ENCODE measurements around the gene DNAH17.

The DNAH17 gene

DNA sequence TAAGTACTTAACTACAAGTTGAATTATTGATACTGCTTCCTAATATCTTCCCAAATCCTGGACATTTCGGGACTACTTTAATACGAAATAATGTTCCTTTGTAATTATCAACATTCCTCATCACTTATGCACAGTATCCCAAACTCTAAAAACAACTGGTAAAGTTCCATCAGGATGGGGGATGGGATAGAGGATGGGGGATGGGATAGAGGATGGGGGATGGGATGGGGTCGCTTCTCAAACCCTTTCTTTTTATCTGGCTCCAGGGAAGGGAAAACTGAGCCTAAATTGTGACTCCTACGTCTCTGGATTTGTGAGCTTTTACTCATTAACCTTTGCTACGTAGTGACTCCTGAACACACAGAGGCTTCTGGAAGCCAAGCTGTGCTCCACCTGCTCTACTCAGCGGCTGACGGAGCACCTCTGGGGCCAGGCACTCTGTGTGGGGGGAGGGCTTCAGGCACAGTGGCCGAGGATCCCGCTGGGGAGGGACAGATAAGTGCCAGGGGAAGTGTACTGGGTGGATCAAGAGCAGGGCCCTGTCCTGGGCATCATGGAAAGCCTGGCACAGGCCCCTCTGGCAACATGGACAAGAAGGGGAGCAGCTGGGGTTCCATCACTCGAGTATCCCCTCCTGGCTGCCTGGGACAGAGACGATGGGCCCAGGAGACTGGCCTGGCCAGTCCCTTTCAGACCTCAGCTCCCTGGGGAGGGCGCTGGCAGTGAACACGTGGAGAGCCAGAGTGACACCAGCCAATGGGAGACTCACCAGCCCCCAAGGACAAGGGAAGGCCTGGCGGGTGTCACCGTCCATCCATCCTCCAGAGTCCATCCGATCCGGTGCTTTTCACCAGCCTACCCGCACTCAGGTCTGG lies 142.5 kb downstream of the DNAH17 start:
- in situ Hi-C loops (cut with HindIII; ENCODE audit: low pct_ligation_motif_present, low pct_unique_long_range_greater_than_20kb, low sequenced_read_pairs) = no loop called here
- DNase-seq = no peak

DNA sequence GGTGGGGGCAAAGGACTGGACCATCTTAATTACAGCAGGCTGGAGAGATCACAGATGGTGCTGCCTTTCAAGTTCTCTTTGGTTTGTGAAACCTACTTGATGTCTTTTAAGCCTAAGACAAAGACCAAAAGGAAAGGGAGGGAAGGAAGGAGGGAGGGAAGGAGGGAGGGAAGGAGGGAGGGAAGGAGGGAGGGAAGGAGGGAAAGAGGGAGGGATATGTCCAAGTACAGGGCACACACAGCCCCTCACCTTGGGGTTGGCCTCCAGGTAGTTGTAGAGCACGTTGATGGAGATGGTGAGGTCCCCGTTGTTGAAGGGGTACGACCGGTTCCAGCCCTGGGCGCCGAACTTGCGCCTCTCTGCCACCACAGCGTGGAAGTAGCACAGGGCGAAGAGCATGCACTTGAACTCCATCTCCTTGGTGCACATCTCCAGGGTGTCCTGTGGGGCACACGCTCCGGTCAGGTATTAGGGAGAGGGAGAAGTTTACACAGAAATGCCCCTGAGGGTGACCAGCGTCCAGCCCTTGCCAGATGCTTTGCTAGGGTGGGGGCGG lies 143.3 kb downstream of the DNAH17 start:
- in situ Hi-C loops (cut with HindIII; ENCODE audit: low pct_ligation_motif_present, low pct_unique_long_range_greater_than_20kb, low sequenced_read_pairs) = no loop called here
- no peak for DNase-seq

DNA sequence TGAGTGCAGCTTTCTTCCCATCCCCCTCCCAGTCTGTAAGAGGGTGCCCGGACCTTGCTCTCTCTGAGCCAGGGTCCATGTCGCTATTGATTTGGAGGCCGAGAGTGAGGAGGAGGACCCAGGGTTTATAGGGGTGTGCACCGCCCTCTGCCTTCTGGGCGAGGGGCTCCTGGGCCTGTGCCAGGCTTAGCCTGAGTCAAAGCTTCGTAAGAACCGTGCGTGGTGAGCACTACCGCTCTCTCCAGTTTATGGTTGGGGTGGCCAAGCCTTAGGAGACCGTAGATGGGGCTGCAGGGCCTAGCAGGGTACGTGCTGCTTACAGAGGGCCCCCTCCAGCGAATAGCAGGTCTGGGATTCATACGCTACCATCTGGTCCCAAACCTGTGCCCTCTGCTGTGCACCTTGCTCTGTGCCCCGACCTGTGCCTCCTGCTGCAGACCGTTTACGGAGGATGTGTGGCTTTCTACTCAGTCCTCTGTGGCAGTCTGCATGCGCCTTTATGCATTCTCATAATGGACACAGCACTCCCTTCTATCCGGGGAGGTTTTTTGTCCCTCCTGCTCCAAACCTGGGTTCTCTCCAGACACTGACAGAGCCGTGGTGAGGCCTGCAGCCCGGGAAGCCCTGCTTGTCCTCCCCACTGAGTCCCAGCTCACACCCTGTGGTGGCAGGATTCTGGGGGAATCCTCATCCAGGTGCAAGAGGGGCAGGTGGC lies 144.0 kb downstream of the DNAH17 start:
- DNase-seq = no peak
- in situ Hi-C loops (cut with HindIII; ENCODE audit: low pct_ligation_motif_present, low pct_unique_long_range_greater_than_20kb, low sequenced_read_pairs) = no loop called here

DNA sequence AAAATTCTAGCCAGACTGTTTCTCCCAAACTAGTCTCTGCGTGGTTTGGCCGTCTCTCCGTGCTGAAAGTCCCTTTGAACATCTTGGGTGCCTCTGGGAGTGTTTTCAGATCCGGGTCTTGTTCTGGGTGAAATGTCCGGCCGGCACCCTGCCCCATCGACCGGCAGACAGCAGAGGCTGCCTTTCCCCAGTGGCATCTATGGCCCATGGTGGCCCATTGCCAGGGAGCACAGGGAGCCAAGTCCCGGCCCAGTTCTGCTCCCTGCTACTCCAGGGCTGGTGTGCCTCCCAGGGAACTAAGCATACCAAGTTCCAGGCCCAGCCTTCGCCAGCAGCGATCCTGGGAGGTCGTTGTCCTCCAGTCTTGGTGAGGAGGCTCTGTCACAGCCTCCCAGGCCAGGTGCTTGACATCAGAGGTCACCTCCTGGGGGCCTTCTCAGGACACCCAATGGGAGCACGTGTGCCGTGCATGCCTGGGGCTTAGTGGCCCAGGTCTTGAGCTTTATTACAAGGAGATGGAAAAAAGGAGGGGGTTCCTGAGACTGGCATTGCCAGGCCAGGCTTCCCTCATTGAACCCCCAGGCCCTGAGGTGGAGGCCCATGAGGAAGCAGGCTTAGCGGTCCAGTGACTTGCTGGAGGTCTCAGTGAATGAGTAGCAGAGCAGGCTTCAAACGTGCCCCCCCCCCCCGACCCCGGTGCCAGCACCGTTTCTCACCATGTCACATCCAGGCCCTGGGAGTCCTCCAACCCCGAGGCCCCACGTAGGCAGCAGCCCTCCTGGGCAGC lies 144.8 kb downstream of the DNAH17 start:
- DNase-seq = no peak

DNA sequence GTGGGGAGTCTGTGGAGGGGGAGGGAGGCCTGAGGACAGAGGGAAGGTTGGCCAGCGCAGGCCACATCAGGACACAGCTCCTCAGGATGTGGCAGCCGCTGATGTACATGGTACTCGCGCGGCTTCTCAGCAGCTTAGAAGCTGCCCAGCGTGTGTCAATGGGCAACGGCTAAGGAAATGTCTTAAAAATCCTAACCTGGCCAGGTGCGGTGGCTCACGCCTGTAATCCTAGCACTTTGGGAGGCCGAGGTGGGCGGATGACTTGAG lies 145.6 kb downstream of the DNAH17 start:
- DNase-seq = no peak
- in situ Hi-C loops (cut with HindIII; ENCODE audit: low pct_ligation_motif_present, low pct_unique_long_range_greater_than_20kb, low sequenced_read_pairs) = no loop called here

More for the DNA sequence above, 144.8 kb downstream of the DNAH17 start:
- in situ Hi-C loops (cut with HindIII; ENCODE audit: low pct_ligation_motif_present, low pct_unique_long_range_greater_than_20kb, low sequenced_read_pairs) = no loop called here

DNA sequence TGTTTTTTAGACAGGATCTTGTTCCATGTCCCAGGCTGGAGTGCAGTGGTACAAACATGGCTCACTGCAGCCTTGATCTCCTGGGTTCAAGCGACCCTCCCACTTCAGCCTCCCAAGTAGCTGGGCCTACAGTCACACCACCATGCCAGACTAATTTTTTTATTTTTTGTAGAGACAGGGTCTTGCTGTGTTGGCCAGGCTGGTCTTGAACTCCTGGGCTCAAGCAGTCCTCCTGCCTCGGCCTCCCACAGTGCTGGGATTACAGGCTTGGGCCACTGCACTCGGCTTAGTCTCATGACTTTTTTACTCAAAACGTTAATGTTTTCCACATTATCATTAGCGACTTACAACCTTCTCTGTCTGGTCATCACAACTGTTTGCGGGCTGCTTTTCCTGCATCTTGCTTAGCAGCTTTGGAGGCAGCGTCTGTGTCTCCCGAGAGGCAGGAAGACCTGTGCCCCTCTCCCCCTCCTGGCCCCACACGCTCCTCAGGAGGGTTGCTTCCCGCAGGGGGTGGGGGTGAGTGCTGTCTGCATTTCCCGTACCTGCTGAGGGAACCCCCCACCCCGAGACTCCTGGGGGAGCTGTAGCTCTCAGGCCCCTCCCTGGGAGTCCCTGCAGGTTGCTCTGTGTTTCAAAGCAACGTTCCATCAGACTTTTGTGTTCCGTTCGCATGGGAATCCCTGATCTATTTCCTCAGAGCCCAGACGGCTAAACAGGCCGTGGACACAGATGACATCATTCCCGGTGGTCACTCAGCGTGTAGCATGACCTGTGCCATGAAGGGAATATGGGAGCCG lies 146.1 kb downstream of the DNAH17 start:
- no peak for DNase-seq
- in situ Hi-C loops (cut with HindIII; ENCODE audit: low pct_ligation_motif_present, low pct_unique_long_range_greater_than_20kb, low sequenced_read_pairs) = no loop called here

DNA sequence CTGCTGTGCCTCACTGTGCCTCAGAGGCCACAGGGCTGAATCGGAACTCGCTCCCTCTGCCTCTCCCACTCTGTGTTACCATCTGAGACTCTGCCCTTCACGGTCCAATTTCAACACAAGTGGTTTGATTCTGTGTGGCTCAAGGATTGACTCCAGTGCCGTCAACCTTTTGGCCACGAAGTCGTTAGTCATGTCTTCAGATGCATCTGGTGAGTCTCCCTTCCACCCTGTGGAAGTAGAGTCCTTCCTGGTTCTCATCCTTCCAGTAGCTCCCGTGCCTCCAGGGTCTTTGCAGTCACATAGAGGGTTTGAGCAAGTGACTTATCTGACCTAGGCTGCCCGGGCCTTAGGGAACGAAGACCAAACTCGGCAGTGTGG lies 147.6 kb downstream of the DNAH17 start:
- in situ Hi-C loops (cut with HindIII; ENCODE audit: low pct_ligation_motif_present, low pct_unique_long_range_greater_than_20kb, low sequenced_read_pairs) = no loop called here
- no peak for DNase-seq

DNA sequence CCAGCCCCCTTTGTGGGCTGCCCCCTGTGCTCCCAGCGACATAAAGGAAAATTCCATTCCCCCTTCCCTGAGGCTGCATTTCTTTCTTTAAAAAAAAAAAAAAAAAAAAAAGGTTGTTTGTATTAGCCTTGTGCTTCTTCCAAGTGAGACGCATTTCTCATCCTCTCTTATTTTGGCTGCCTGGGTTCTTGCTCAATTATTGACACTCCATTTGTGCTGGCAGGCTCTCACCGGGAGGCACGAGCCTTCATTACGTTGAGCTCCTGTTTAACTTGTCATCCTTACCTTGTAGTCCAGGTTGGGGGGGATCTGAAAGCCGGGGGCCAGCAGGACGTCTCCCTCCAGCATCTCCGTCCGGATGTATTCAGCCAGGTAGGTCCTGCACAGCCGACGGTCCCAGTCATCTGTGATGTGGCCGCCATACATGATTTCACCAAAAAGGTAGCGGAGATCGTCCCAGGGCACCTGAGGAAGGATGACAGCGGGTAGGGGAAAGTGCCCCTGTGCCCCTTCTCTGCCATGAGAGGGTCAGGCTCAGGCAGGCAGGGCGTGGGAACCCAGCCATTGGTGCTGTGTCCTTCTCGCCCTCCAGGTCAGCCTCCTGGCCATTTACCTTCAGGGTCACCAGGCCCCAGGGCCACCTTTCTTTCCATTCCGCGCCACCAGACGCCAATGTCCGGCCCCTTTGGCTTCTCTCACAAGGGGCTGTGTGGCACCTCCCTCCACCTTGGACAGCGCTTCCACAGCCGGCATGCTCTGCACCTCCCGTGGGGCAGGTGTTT lies 148.2 kb downstream of the DNAH17 start:
- no peak for DNase-seq
- in situ Hi-C loops (cut with HindIII; ENCODE audit: low pct_ligation_motif_present, low pct_unique_long_range_greater_than_20kb, low sequenced_read_pairs) = no loop called here

DNA sequence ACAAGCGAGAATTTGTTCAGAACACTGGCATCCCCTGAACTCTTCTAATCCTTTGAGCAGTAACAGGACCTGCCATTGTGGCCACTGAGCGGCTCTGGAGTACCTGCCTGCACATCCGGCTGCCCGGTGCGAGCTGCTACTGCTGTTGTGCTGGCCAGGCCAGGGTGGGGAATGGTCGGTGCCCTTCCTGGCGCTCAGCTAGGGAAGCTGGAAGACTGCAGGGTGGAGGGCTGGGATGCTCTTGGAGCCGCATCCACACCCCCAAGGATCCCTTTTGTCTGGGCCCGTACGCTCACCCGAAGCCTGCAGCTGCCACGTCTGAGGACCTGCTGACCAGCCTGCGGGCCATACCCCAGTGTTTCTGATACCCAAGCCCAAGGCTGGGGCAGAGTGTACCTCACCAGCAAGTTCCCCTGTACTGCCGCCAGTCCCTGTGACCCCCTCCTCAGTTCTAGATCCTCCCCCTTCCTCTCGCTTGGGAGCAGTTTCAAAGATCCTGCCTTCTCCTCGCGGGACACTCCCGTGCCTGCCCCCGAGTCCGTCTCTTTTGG lies 149.1 kb downstream of the DNAH17 start:
- in situ Hi-C loops (cut with HindIII; ENCODE audit: low pct_ligation_motif_present, low pct_unique_long_range_greater_than_20kb, low sequenced_read_pairs) = no loop called here
- DNase-seq = no peak

DNA sequence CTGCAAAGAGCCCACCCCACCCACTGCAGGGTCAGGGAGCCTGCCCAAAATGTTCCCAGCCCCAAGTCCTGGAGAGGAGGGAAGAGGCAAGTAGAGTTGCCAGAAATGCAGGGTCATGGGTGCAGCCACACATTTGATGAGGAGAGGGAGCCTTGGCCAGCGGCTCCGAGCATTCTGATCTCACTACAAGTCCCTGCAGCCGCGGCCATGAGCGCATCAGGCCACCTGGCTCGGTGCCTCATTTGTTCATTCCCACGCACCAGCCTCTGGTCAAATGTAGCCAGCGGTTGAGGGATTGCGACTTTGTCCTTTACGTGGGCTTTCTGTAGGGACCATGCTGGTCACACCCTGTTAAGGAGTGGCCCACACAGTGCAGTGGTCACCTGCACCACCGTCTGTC lies 150.1 kb downstream of the DNAH17 start:
- in situ Hi-C loops (cut with HindIII; ENCODE audit: low pct_ligation_motif_present, low pct_unique_long_range_greater_than_20kb, low sequenced_read_pairs) = no loop called here
- DNase-seq = no peak

DNA sequence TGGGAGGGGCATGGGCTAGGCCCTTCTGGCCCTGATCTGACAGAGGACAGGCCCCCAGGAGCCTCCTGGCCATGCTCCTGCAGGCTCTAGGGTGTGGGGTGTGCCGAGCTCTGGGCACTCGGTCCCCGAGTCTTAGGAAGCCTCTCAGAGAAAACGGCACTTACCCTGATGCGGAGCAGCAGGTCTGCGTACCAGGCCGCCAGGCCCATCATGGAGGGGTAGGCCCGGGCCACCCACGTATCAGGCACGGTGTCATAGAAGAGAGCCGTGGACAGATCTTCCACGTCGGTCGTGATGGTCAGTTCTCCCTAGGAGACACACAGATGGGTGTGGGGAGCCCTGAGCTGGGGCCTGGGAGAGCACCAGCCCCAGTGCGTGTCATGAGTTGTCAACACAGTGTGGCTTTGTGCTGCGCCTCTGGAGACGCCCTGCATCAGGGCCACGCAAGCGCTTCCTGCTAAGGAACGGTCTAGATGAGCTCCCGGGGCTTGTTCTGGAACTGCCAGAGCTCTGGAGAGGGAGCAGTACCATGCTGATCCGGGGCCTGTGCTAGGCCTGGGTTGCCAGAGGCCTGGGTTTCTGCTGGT lies 150.8 kb downstream of the DNAH17 start:
- DNase-seq = no peak
- in situ Hi-C loops (cut with HindIII; ENCODE audit: low pct_ligation_motif_present, low pct_unique_long_range_greater_than_20kb, low sequenced_read_pairs) = no loop called here

DNA sequence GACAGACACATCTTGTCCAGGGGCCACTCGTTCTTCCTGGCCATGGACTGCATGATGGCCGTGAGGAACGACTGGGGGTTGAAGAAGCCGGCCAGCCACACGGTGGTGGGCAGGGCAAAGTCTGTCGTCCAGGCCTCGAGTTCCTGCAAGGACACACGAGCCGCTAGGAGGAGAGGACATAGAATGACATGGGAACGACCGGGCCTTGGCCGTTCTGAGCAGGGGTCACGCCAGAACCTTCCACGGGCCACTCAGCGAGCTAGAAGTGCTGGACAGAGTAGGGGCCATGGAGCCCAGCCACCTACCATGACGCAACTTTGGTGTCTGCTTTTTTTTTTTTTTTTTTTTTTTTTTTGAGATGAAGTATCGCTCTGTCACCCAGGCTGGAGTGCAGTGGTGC lies 151.8 kb downstream of the DNAH17 start:
- DNase-seq = no peak
- in situ Hi-C loops (cut with HindIII; ENCODE audit: low pct_ligation_motif_present, low pct_unique_long_range_greater_than_20kb, low sequenced_read_pairs) = no loop called here

DNA sequence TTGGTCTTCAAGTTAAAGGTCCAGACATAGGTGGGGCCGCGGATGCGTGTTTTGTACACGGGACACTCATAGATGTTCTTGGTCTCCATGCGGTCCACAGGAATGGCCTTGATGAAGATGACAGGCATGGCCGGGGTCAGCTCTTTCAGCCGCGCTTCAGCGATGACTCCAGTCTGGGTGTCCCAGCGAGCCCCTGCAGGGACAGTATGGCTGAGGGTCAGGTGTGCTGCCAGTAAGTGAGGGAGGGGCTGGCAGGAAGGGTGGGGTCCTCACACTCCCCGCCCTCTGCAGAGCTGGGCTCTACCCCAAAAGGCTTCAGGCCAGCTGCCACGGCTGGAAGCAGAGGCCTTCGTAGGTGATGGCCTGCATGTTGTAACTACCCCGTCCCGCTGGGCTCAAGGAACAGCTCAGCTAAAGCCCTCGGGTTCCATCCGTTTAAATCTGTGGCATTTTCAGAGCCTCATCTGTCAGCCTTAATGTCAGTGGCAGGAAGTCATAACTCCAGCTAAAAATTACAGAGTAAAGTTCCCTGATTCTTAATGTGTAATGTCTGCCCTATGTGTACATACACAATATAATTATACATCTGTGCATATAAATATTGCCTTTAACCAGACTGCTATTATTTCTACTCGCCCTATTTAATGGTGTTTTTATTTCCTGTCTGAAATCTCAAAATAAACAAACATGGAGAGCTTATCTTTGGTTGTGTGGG lies 153.1 kb downstream of the DNAH17 start:
- in situ Hi-C loops (cut with HindIII; ENCODE audit: low pct_ligation_motif_present, low pct_unique_long_range_greater_than_20kb, low sequenced_read_pairs) = no loop called here
- no peak for DNase-seq

DNA sequence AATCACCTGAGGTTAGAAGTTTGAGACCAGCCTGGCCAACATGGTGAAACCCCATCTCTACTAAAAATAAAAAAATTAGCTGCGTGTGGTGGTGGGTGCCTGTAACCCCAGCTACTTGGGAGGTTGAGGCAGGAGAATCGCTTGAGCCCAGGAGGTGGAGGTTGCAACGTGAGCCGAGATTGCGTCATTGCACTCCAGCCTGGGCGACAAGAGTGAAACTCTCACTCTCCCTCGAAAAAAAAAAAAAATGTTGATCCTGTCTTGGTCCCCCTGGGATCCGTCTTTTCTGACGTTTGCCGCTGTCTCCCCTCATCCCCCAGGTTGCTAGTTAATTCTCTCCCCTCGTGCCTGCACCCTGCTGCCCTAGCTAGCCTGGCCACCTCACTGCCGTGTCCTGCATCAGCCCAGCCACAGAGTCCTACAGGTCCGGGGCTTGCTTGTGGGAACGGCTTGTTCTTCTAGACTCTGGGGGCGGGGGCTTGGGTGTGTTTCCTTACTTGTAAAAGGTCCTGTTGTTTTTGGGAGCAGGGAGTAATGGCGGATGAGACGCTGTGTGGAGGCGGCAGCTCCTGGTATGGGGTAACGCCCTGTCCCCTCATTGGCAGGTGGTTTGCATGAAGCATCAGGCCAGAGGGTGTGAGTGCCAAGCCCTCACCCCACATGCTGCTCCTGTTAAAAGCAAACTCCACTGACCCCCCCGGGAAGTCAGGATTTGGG lies 154.2 kb downstream of the DNAH17 start:
- DNase-seq = no peak
- in situ Hi-C loops (cut with HindIII; ENCODE audit: low pct_ligation_motif_present, low pct_unique_long_range_greater_than_20kb, low sequenced_read_pairs) = no loop called here

DNA sequence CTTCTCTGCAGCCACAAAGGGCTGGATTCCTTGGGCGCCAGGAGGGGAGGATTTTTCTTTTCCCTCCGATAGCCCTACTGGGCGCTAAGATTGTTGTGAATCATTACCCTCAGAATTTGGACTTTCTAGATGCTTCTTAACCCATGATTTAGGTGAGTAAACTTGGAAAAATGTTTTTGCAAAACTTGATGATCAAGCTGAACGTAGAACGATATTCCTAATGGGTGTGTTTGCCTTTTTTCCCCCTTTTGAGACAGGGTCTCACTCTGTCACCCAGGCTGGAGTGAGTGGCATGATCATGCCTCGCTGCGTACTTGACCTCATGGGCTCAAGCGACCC lies 155.0 kb downstream of the DNAH17 start:
- in situ Hi-C loops (cut with HindIII; ENCODE audit: low pct_ligation_motif_present, low pct_unique_long_range_greater_than_20kb, low sequenced_read_pairs) = no loop called here

DNA sequence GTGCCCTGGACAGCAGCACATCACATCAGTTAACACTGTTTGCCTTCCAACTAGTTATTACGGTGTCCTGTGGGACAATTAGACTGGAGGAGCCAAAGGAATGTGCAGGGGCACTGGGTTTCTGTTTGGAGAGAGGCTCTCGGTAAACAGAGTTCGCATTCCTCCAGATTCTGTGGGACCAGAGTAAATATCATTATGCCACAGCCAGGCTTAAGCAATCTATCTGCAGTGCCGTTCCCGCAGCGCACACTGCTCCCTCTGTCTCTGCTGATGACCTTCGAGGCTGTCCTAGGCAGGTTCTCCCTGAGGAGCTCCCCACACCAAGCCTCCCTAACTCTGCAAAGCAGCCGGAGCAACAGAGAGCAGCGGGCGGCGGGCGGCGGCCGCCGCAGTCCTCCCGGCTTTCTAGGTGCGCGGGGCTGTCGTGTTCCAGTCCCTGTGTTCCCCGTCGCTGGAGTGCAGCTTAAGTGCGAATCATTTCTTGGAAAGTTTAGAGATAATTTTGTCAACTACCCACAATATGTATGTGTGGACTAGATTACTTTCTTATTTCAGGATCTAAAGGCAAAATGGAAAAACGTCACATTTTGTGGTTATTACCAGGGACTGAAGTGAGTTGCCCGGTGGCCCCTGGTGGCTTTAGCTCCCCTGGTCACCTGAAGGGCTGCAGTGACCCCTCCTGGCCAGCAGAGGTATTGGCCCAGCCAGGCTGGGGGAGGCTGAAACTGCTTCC lies 155.5 kb downstream of the DNAH17 start:
- peak; percentile 75 for DNase-seq
- in situ Hi-C loops (cut with HindIII; ENCODE audit: low pct_ligation_motif_present, low pct_unique_long_range_greater_than_20kb, low sequenced_read_pairs) = no loop called here

More for the DNA sequence above, 155.0 kb downstream of the DNAH17 start:
- DNase-seq = no peak

All from ACHN (cell line).